Stimulated activated CD4-positive, alpha-beta T cell treated with anti-CD3 and anti-CD28 coated beads, Interleukin-12 subunit alpha, Interleukin-12 subunit beta, amount 100 ng/mL, for 4 hours (primary cell): ENCODE data around the gene DNAH5.
A peak's percentile ranks its signal among the peaks of the same experiment; 100 is the strongest.
"Not testable (repeated sequence)": the region's sequence is repeated elsewhere in the genome, so short reads cannot be mapped to it uniquely, and the experiment has no call there.

Experiments
- DNase-seq: peaks from one replicate; pipeline ENCODE4 v3.0.0-alpha.2; 2020

The DNAH5 gene

GRCh38 chr5:13944560-13945199, at the start of gene DNAH5:
TSS of gene DNAH5 (minus strand) at chr5:13944688. CDS start at chr5:13944438, 250 bp downstream.
- no peak for DNase-seq

DNA sequence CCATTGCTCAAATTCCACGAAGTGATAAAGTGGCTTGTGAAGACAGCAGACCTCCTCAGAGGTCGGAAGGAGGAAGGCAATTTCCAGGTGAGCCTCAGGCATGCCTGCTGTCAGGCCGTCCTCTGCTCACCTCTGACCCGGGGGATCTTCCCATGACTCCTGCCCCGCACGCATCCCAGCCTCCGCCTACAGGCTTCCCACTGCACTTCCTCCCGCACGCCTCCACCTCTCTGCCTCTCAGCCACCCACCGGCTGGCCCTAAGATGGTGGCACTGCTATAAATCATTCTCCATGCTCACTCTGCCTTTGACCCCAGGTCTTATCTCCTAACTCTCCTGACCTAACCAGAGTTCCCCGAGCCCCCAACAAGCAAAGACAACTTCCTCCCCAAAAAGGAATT, 49.4 kb upstream of the DNAH5 start:
- DNase-seq: no peak

DNA sequence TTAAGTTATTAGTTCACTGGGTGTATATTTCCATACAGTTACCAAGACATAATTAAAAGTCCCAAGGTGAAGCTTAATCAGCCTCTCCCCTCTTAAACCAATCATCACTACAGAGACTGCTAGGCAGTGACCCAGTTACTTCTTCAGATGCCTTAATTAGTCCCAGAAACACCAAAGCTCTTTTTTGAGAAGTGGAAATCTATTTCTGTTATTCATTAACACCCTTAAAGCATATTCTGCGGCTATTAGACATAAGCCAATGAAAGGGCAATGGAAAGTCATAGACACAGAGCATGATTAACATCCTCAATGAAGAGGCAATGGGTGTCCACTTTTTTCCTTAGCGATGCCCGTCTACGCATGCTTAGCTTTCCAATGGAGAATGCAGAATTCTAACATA, 48.3 kb upstream of the DNAH5 start:
- no peak for DNase-seq

DNA sequence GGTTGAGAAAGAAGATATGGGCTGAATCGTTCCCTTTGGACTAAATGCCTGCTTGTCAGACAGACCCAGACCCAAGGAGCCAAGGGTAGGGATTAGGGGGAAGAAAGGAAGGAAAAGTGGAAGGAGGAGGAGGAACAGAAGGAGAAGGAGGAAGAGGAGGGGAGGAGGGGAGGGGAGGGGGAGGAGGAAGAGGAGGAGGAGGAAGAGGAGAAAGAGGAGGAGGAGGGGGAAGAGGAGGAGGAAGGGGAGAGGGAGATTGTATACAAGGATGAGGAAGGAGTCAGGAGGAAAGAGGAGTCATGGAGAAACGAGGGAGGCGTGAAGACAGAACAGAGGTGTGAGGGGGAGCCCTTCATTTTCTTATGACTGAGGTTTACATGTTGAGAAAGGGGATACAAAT, 46.9 kb upstream of the DNAH5 start:
- DNase-seq: no peak

GRCh38 chr5:13990896-13991295, 46.4 kb upstream of the DNAH5 start:
- DNase-seq: no peak

DNA sequence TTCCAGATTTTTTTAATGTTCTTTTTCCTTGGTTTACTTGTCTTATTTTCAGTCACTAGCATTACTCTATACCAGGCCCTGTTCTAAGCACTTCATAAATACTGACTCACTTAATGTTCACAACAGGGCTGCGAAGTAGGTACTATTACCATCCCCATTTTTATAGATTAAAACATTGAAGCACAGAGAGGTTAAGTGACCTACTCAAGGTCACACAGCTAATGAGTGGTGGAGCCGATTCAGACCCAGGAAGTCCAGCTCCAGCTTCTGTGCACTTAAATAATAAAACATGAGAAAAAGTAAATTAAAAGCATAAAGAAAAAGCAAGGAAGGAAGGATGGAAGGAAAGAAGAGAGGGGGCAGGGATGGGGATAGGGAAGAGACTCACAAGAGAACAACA, 45.3 kb upstream of the DNAH5 start:
- no peak for DNase-seq

DNA sequence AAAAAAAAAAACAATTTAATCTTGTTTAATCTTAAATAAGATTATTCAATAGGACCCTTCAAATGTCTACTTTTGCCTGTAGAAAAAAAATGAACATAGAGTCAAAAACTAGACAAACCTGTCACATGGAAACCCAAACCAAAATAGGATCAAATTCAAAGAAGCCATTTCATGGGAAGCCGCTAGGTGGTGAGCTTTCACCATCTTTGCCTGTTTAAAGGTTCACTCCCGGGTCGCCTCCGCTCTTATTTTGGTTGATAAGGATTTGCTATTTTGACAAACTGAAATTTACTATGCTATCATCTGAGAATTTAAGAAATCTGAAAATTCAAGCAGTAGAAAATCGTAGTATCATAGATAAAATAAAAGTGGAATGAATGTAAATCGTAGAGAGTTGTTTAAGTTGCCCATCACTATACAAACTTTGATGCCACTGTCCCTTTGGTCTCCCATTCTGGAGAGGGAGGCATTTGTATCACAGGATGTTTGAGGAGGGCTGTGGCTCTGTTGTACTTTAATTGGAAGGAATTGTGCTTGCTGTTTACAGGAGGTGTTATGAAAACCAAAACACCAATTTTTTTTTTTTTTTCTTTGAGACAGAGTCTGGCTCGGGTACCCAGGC, 43.5 kb upstream of the DNAH5 start:
- DNase-seq: peak; percentile 3

DNA sequence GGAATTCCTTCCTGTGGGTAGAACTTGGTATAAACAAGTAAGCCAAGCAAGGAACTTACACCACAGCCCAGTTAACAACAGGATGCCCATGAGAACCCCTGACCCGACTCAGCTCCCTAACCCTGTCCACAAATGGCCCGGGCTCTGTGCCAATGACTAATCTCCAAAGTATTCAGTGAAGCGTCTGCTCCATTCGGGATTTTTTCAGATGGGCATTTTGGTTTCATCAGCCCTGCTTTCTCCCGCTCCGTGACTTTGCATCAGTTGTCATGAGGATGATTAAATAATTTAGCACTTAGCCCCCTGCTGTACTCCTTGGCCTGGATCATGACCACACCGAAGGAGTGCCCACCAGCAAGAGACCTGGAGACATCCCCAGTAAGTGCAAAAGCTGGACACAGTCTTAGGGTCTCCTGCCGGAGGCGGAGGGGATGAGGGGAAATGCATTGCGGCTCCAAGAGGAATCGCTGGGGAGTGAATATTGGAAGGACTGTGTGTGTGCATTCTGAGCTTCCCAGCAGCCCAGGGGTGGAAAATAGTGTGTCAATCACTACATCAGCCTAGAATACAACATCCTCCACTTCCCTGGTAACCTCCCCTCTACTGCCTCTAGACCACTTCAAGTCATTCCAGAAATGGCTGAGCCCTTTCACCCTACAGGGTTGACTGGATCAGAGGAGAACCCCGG, 41.4 kb upstream of the DNAH5 start:
- no peak for DNase-seq

DNA sequence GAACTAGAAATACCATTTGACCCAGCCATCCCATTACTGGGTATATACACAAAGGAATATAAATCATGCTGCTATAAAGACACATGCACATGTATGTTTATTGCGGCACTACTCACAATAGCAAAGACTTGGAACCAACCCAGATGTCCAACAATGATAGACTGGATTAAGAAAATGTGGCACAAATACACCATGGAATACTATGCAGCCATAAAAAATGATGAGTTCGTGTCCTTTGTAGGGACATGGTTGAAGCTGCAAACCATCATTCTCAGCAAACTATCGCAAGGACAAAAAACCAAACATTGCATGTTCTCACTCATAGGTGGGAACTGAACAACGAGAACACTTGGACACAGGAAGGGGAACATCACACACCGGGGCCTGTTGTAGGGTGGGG, 40.4 kb upstream of the DNAH5 start:
- not testable (repeated sequence) for DNase-seq

DNA sequence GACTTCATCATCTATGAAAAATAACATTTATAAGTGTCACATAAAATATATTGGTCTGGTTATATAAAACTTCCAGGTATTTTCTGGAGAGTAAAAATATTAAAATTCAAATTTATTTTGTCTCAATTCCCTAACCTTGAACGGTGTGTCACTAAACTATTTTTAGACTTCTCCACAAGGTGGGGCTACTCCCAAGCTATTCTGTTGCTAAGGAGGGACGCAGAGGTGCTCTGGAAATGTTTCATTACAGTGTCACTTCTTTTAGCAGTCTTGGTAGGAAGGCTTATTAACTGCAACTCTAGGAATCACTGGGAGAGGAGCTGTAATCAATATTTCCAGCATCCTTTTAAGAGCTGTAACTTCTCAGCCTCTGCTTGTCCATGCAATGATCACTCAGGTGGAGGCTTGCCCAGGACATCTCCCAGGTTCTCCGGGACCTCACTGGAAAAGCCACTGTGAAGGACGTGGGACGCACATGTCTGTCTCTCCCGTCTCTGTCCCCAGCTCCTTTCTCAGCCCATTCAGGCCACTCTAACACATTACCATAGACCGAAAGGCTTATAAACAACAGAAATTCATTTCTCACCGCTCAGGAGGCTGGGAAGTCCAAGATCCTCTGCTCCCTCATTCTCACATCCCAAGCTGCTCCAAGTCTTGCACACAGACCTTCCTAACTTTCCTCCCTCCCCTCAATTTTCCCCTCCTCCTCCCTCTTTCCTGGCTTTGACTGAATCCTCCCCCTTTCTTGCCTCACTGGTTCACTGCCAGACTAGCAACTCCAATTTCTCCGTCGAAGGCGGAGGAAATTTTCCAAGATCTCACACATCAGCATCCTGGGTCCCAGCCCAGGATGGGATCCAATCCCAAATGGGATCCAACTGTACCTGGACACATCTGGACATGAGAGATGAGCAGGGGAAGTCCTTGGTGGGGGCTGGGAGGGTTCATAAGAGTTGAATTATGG, 32.7 kb upstream of the DNAH5 start:
- DNase-seq: no peak

DNA sequence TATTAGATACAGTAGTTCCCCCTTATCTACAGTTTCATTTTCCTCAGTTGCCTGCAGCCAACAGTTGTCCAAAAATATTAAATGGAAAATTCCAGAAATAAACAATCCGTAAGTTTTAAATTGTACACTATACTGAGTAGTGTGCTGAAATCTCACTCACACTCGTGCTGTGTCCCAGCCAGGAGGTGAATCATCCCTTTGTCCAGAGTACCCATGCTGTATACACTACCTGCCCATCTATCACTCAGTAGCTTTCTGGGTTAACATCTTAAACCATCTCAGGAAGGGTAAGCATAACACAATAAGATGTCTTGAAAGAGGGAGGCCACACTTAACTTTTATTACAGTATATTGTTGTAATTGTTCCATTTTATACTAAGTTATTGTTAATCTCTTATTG, 31.7 kb upstream of the DNAH5 start:
- no peak for DNase-seq

- DNase-seq: no peak
These were observed 30.8 kb upstream of the DNAH5 start for GRCh38 chr5:13975246-13975645.

DNA sequence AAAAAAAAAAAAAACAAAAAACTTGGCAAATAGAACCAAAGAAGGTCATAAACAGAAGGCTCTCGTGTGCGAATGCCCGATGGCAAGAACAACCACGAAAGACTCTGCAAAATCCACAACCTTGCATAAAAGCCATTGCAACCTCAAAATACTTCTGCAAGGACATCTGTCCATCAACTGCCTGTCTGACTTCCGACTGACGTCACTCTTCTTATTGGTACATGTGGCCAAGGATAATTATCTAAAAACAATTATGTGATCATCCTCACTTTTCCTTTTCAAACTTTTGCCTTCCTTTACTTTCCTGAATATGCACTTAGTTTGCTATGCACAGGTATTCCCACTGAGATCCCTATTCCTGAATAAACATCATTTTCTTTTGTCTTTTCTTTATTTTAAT, 29.2 kb upstream of the DNAH5 start:
- no peak for DNase-seq

- no peak for DNase-seq
These were observed 27.5 kb upstream of the DNAH5 start for GRCh38 chr5:13972029-13972428.

DNA sequence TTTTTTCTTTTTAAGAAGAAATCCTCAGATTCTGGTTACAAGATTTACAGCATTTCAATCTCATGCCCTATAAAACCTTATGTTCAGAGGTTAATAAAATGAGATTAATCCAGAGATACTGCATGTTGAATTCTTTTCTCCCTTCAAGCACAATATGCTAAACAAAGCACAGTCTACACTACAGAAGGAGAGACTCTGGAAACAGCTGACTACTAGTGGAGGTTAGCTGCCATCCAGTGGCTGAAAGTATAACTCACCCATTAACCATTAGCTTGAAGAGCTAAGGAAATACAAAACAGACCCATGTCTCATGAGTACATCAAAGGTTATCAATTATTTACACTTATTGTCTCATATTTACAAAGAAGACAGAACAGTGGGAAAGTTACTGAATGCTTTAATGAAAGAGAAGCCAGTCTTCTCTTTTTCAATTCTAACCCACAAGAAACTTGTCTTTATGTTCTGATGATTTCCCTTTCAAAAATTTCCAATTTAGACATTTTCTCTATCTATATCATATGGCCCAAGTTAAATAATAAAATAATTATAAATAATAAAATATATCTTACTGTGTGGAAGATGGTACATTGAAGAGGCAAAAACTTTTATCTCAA, 12.7 kb upstream of the DNAH5 start:
- no peak for DNase-seq

- DNase-seq: no peak
These were observed 12.0 kb upstream of the DNAH5 start for GRCh38 chr5:13956471-13956870.

DNA sequence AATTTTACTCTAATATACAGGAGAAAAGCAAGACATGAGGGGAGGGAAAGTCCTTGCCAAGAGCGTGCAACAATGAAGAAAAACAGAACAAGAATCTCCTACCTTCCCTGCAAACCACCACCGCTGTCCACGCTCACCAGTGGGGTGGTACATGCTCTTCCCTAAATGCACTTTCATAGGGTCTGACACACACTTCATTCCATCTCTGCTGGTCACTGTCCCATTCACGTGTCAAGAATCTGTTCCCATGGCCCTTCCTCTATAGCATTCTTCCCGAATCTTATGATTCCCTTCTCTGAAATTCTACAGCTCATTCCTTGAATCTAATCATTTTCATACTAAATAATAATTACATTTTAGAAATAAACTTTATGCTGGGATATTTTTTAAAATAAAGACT, 11.4 kb upstream of the DNAH5 start:
- DNase-seq: no peak

- no peak for DNase-seq
These were observed 1.6 kb upstream of the DNAH5 start for GRCh38 chr5:13946111-13946510.

DNA sequence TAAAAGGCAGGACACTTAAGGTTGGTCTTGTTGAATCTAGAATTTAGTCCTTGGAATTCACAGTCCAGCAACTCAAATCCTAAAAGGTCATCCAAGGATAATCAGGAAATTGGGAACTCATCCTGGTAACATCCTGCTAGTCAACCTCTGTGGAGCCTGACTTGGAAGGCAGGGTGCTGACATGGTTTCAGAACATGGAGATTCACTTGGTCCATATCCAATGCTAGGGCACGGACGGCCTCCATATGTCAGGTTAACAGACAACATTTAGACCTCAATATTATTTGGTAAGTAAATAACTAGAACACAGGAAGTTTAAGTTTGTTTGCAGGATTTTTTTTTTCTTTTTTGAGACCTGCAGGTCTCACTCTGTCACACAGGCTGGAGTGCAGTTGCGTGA, 783 bp upstream of the DNAH5 start:
- DNase-seq: no peak

- DNase-seq: no peak
These were observed 812 bp downstream of the DNAH5 start for GRCh38 chr5:13943676-13944075.

DNA sequence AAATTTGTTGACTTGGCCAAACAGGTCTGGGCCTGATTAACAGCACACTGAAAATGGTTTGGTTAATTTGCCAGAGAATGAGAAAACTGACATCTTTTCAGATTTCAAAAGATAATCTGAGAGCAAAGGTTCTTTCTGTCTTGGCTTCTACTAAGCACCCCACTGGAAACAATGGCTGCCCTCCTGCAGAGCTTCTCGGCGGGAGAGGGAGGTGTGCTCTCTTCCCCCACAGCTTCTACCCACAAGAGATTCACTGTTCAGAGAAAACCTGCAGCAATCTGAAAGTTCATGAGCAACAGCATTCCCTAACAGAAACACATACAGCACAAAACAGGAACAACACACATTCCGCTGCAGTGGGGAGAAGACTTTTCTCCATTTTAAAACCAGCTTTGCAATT, 3.0 kb downstream of the DNAH5 start:
- no peak for DNase-seq

GRCh38 chr5:13939638-13940037, 4.8 kb downstream of the DNAH5 start:
- DNase-seq: no peak

GRCh38 chr5:13934921-13935320, 9.6 kb downstream of the DNAH5 start:
- no peak for DNase-seq
